Loucy (cell line): ENCODE measurements around the gene PFKM.

ENCODE experiments used
- H2AFZ ChIP-seq: fragments of 200-600 bp; sonication (generic); 2 replicates; pipeline ENCODE4 v1.6.0; 2016; ENCODE audit warnings: antibody characterized with exemption, mild to moderate bottlenecking, low read length, moderate library complexity
- H3F3A ChIP-seq: fragments of 200-600 bp; 2 replicates; pipeline ENCODE4 v1.6.0; 2016; ENCODE audit warnings: antibody characterized with exemption, low read depth, mild to moderate bottlenecking
- H3K27me3 ChIP-seq: fragments of 200-600 bp; sonication (generic); 2 replicates; pipeline ENCODE4 v1.6.1; 2014; ENCODE audit warnings: low read length, mild to moderate bottlenecking; ENCODE audit not compliant: insufficient read depth, poor library complexity, severe bottlenecking
- H3K36me3 ChIP-seq: fragments of 200-600 bp; sonication (generic); 2 replicates; pipeline ENCODE4 v1.6.1; 2016; ENCODE audit warnings: low read length; ENCODE audit not compliant: insufficient read depth
- H3K4me1 ChIP-seq: fragments of 200-600 bp; sonication (generic); 2 replicates; pipeline ENCODE4 v1.5.1; 2014; ENCODE audit warnings: low read length, mild to moderate bottlenecking; ENCODE audit not compliant: insufficient read depth, poor library complexity, severe bottlenecking
- H3K4me2 ChIP-seq: fragments of 200-600 bp; sonication (generic); 2 replicates; pipeline ENCODE4 v1.6.0; 2014; ENCODE audit warnings: antibody characterized with exemption, low read length, low read depth, mild to moderate bottlenecking; ENCODE audit not compliant: poor library complexity, severe bottlenecking
- H3K4me3 ChIP-seq: fragments of 200-600 bp; sonication (generic); 2 replicates; pipeline ENCODE4 v1.5.1; 2014; ENCODE audit warnings: low read length, mild to moderate bottlenecking, mixed read lengths; ENCODE audit not compliant: poor library complexity, severe bottlenecking
- H3K79me2 ChIP-seq: fragments of 200-600 bp; sonication (generic); 2 replicates; pipeline ENCODE4 v1.6.1; 2014; ENCODE audit warnings: low read length; ENCODE audit not compliant: insufficient read depth
- H3K9ac ChIP-seq: fragments of 200-600 bp; sonication (generic); 2 replicates; pipeline ENCODE4 v1.6.0; 2014; ENCODE audit warnings: mild to moderate bottlenecking, low read depth, low read length, moderate library complexity; ENCODE audit not compliant: poor library complexity, severe bottlenecking
- H3K9me2 ChIP-seq: fragments of 200-600 bp; sonication (generic); replicated peaks from 2 replicates; pipeline ENCODE4 v1.6.1; 2016; ENCODE audit warnings: low read depth, low read length, mixed read lengths
- H3K9me3 ChIP-seq: fragments of 200-600 bp; sonication (generic); 2 replicates; pipeline ENCODE4 v1.6.1; 2014; ENCODE audit warnings: mild to moderate bottlenecking, antibody characterized with exemption, low read length, low read depth; ENCODE audit not compliant: insufficient read depth
- H4K20me1 ChIP-seq: fragments of 200-600 bp; sonication (generic); 2 replicates; pipeline ENCODE4 v1.6.0; 2014; ENCODE audit warnings: antibody characterized with exemption, low read length, mild to moderate bottlenecking; ENCODE audit not compliant: insufficient read depth, poor library complexity, severe bottlenecking
- EZH2phosphoT487 ChIP-seq: fragments of 200-600 bp; IDR thresholded peaks from 2 replicates; pipeline ENCODE4 v1.6.1; 2018; ENCODE audit warnings: antibody characterized with exemption, mild to moderate bottlenecking, moderate library complexity, borderline replicate concordance
- TF ChIP-seq, protein P1 (sequence below): fragments of 200-600 bp; sonication (generic); conservative IDR thresholded peaks from 2 replicates; pipeline ENCODE4 v1.5.1; 2014; ENCODE audit warnings: mild to moderate bottlenecking, antibody characterized with exemption, low read length

Gene PFKM

DNA sequence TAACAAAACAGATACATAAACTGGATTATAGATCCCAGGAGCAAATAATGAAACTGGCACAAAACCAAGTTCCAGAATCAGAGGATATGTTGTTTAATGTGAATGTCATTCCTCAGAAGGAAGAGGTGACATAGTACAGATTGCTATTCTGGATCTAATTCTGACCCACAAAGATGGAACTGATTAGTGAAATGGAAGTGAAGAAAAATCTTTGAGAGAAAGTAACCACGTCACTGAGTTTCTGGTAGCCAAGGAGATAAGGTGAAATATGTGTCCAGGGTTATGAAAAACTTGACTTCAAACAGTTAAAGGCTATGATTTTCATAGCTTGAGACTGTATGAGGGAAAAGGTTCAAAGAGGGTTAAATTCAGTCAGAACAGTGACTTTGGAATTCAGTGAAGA, 75.6 kb downstream of the PFKM start:
- H3K36me3 ChIP-seq, result no peaks in the 10 kb centered on the region
- peaks cover 15% of the 10 kb centered on the region for H3K79me2 ChIP-seq
- no peak overlapping the region for H3K4me2 ChIP-seq
- H3F3A ChIP-seq, result no peaks in the 10 kb centered on the region
- H3K4me3 ChIP-seq, result no peak overlapping the region
- H3K9ac ChIP-seq, result no peak overlapping the region
- peaks cover 27% of the 10 kb centered on the region for H3K4me1 ChIP-seq
- H3K27me3 ChIP-seq, result no peaks in the 10 kb centered on the region
- TF ChIP-seq EZH2phosphoT487, result no peak
- TF ChIP-seq, protein P1, sequence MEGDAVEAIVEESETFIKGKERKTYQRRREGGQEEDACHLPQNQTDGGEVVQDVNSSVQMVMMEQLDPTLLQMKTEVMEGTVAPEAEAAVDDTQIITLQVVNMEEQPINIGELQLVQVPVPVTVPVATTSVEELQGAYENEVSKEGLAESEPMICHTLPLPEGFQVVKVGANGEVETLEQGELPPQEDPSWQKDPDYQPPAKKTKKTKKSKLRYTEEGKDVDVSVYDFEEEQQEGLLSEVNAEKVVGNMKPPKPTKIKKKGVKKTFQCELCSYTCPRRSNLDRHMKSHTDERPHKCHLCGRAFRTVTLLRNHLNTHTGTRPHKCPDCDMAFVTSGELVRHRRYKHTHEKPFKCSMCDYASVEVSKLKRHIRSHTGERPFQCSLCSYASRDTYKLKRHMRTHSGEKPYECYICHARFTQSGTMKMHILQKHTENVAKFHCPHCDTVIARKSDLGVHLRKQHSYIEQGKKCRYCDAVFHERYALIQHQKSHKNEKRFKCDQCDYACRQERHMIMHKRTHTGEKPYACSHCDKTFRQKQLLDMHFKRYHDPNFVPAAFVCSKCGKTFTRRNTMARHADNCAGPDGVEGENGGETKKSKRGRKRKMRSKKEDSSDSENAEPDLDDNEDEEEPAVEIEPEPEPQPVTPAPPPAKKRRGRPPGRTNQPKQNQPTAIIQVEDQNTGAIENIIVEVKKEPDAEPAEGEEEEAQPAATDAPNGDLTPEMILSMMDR, result no peak
- no peaks in the 10 kb centered on the region for H3K9me2 ChIP-seq
- H2AFZ ChIP-seq, result no peak overlapping the region
- H3K9me3 ChIP-seq, result no peaks in the 10 kb centered on the region
- H4K20me1 ChIP-seq, result peaks cover 8% of the 10 kb centered on the region
